BE2C (cell line): ENCODE data around the gene AP2S1.

Experiments
- DNase-seq: peaks from one replicate; pipeline ENCODE4 v3.0.0-alpha.2; 2020
- H3K27me3 ChIP-seq: fragments of 250-450 bp; sonication (Bioruptor Pico); 2 replicates; pipeline ENCODE4 v1.5.1; 2020; ENCODE audit warnings: mild to moderate bottlenecking
- H3K36me3 ChIP-seq: fragments of 250-450 bp; sonication (Bioruptor Pico); 2 replicates; pipeline ENCODE4 v1.5.1; 2020; ENCODE audit warnings: mild to moderate bottlenecking
- H3K4me1 ChIP-seq: fragments of 250-450 bp; sonication (Bioruptor Pico); 2 replicates; pipeline ENCODE4 v1.5.1; 2020
- H3K4me3 ChIP-seq: 2 replicates; pipeline ENCODE4 v1.5.1; 2011; ENCODE audit warnings: low read depth, low read length
- H3K9me3 ChIP-seq: fragments of 250-450 bp; sonication (Bioruptor Pico); 2 replicates; pipeline ENCODE4 v1.5.1; 2020
- CTCF ChIP-seq: IDR thresholded peaks from 2 replicates; pipeline ENCODE4 v1.5.1; 2012; ENCODE audit warnings: mild to moderate bottlenecking, low read depth, low read length

The AP2S1 gene

GRCh38 chr19:46845959-46846459, 4.6 kb downstream of the AP2S1 start:
- Histone ChIP-seq H3K4me3 (no peak overlapping the region), H3K4me1 (peaks cover 2% of the 10 kb centered on the region; the same call in 1 of the 2 replicates), H3K27me3 (no peaks in the 10 kb centered on the region), H3K9me3 (no peaks in the 10 kb centered on the region), H3K36me3 (peaks cover 11% of the 10 kb centered on the region)
- no peak for DNase-seq
- TF ChIP-seq CTCF = no peak

- DNase-seq = no peak
- Histone ChIP-seq H3K4me3 (no peak overlapping the region), H3K4me1 (peaks cover 9% of the 10 kb centered on the region), H3K9me3 (no peaks in the 10 kb centered on the region), H3K36me3 (peaks cover 11% of the 10 kb centered on the region), H3K27me3 (no peaks in the 10 kb centered on the region)
- no peak for TF ChIP-seq CTCF
Measured at GRCh38 chr19:46844067-46844489, 6.6 kb downstream of the AP2S1 start.

GRCh38 chr19:46842791-46843190, 7.9 kb downstream of the AP2S1 start:
- Histone ChIP-seq H3K4me1 (peaks cover 9% of the 10 kb centered on the region), H3K4me3 (no peak overlapping the region), H3K9me3 (no peaks in the 10 kb centered on the region), H3K27me3 (no peaks in the 10 kb centered on the region), H3K36me3 (peaks cover 19% of the 10 kb centered on the region)
- TF ChIP-seq CTCF = no peak
- no peak for DNase-seq

GRCh38 chr19:46841458-46842083, 9.1 kb downstream of the AP2S1 start:
- H3K36me3 ChIP-seq = peaks cover 20% of the 10 kb centered on the region
- H3K4me3 ChIP-seq = no peak overlapping the region
- peaks cover 9% of the 10 kb centered on the region for H3K4me1 ChIP-seq
- peak; percentile 61 for DNase-seq
- no peaks in the 10 kb centered on the region for H3K27me3 ChIP-seq
- H3K9me3 ChIP-seq = no peaks in the 10 kb centered on the region
- TF ChIP-seq CTCF = no peak

GRCh38 chr19:46840498-46840942, 10.1 kb downstream of the AP2S1 start:
- Histone ChIP-seq H3K27me3 (no peaks in the 10 kb centered on the region), H3K4me3 (no peak overlapping the region), H3K4me1 (peaks cover 9% of the 10 kb centered on the region), H3K36me3 (peaks cover 20% of the 10 kb centered on the region), H3K9me3 (no peaks in the 10 kb centered on the region)
- TF ChIP-seq CTCF = peak; percentile 91
- DNase-seq = peak; percentile 71

- H3K4me1 ChIP-seq = peaks cover 9% of the 10 kb centered on the region
- peak; percentile 62 for DNase-seq
- H3K4me3 ChIP-seq = no peak overlapping the region
- H3K36me3 ChIP-seq = peaks cover 20% of the 10 kb centered on the region
- H3K9me3 ChIP-seq = no peaks in the 10 kb centered on the region
- no peaks in the 10 kb centered on the region for H3K27me3 ChIP-seq
- no peak for TF ChIP-seq CTCF
Measured at GRCh38 chr19:46839752-46840497, 10.7 kb downstream of the AP2S1 start.
